ENCODE results near the gene TMEM52. TPM values are rescaled to one million over a fixed set of nuclear protein-coding genes. Genes with fewer than 3 reads are reported as not detected.
A peak's percentile ranks its signal among the peaks of the same experiment; 100 is the strongest.

Gene TMEM52
- total RNA-seq, 6 experiments from 2014 or later = 0.21 to 0.38 (median 0.25) TPM; not detected in 3

GRCh38 chr1:1893997-1894353, 25.1 kb downstream of the TMEM52 start:
- no peak for DNase-seq
- H3K36me3 Mint-ChIP-seq (ENCODE audit: low read depth) = peaks cover 6% of the 10 kb centered on the region
- peaks cover 10% of the 10 kb centered on the region for H3K27me3 Mint-ChIP-seq (ENCODE audit: insufficient read depth)
- H3K4me3 Mint-ChIP-seq = no peak overlapping the region
- no peak for TF ChIP-seq CTCF (IDR thresholded peaks at IDR 0.05)
- H3K9me3 Mint-ChIP-seq = no peaks in the 10 kb centered on the region
- no peak overlapping the region for H3K27ac Mint-ChIP-seq
- peaks cover 20% of the 10 kb centered on the region for H3K4me1 Mint-ChIP-seq (ENCODE audit: low read depth)

DNA sequence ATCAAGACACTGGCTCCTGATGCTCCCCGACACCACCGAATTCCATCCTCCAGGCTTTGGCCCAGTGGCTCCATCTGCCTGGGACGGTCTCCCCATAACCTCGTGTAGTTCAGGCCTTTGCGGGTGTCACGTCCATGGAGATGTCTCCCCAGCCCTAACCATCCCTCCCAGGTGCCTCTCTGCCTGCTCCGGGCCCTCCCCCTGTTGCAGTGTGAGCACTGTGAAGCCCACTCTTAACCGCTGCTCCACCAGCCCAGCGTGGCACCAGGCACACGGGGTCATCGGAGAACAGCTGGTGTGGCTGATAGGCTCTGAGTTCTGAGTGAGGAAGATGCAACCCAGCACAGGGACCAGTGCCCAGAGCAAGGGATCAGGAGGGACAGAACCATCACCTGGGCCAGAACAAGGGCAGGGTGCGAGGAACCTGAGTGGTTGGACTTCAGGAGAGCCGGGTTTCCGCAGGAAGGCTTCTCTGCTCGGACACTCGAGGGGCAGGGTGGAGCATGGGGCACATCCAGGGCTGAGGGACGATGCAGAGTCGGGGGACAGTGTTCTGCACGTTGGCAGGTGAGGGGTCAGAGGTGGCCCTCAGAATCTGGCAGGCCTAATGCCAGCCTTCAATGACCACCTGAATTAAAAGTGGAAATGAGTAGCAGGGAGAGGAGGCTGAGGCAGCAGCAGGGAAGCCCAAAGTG, 25.6 kb downstream of the TMEM52 start:
- H3K9me3 Mint-ChIP-seq = no peaks in the 10 kb centered on the region
- H3K27me3 Mint-ChIP-seq (ENCODE audit: insufficient read depth) = peaks cover 10% of the 10 kb centered on the region
- H3K36me3 Mint-ChIP-seq (ENCODE audit: low read depth) = peaks cover 9% of the 10 kb centered on the region
- H3K4me3 Mint-ChIP-seq = no peak overlapping the region
- TF ChIP-seq CTCF (IDR thresholded peaks at IDR 0.05) = no peak
- H3K4me1 Mint-ChIP-seq (ENCODE audit: low read depth) = peaks cover 25% of the 10 kb centered on the region
- no peak overlapping the region for H3K27ac Mint-ChIP-seq
- DNase-seq = no peak

- TF ChIP-seq CTCF (IDR thresholded peaks at IDR 0.05) = no peak
- peaks cover 13% of the 10 kb centered on the region for H3K36me3 Mint-ChIP-seq (ENCODE audit: low read depth)
- no peaks in the 10 kb centered on the region for H3K9me3 Mint-ChIP-seq
- peaks cover 10% of the 10 kb centered on the region for H3K27me3 Mint-ChIP-seq (ENCODE audit: insufficient read depth)
- peaks cover 31% of the 10 kb centered on the region for H3K4me1 Mint-ChIP-seq (ENCODE audit: low read depth)
- no peak for DNase-seq
- H3K27ac Mint-ChIP-seq = no peak overlapping the region
- peak overlapping the region; percentile 89 for H3K4me3 Mint-ChIP-seq
Measured at GRCh38 chr1:1892763-1893120, 26.3 kb downstream of the TMEM52 start.

GRCh38 chr1:1892079-1892762, 26.9 kb downstream of the TMEM52 start:
- no peak for TF ChIP-seq CTCF (IDR thresholded peaks at IDR 0.05)
- Mint-ChIP-seq H3K36me3 (ENCODE audit: low read depth) (peaks cover 15% of the 10 kb centered on the region), H3K4me1 (ENCODE audit: low read depth) (peaks cover 35% of the 10 kb centered on the region), H3K27ac (peak overlapping the region; percentile 67), H3K9me3 (no peaks in the 10 kb centered on the region), H3K27me3 (ENCODE audit: insufficient read depth) (peaks cover 10% of the 10 kb centered on the region), H3K4me3 (peak overlapping the region; percentile 89)
- DNase-seq = no peak

DNA sequence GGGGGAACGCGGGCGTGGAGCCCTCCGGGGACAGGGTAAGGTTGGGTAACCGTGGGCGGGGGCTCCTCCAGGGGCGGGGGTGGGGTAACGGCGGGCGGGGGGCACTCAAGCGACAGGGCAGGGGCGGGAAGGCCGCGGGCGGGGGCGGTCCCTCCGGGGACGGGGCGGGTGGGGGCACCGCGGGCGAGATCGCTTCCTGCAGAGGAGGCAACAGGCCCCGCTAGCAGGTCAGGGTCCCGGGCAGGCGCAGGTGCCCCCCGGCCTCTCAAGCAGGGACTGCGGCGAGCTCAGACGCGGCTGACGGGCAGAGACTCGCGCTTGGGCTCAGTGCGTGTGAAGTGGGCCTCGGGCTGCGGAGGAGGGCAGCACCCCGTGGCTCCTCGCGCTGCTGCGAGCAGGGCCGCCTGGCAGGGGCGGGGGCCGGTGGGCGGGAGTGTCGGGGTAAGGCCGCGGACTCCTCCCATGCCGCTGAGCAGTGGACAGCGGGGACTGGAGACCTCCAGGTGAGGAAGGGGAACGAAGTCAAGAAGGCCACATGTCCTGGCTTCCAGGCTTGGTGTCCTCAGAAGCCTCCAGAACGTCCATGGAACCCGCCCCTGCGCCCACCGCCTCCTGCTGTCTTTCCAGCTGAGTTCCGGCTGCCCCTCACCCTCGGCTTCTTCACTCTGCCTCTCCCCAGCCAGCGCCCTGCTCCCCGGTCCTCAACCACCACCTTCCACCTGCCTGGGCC, 27.6 kb downstream of the TMEM52 start:
- DNase-seq = peak; percentile 18
- Mint-ChIP-seq H3K36me3 (ENCODE audit: low read depth) (peaks cover 19% of the 10 kb centered on the region), H3K27me3 (ENCODE audit: insufficient read depth) (peaks cover 10% of the 10 kb centered on the region), H3K4me3 (peak overlapping the region; percentile 89), H3K4me1 (ENCODE audit: low read depth) (peaks cover 42% of the 10 kb centered on the region), H3K9me3 (no peaks in the 10 kb centered on the region), H3K27ac (peak overlapping the region; percentile 67)
- TF ChIP-seq CTCF (IDR thresholded peaks at IDR 0.05) = no peak
